Peyer's patch (tissue), 4 donors: ENCODE results near the gene SCART1.
"Not testable (repeated sequence)": the region's sequence is repeated elsewhere in the genome, so short reads cannot be mapped to it uniquely, and the experiment has no call there.

Source experiments
- CTCF ChIP-seq, 6 experiments: fragments of 450-650 bp in 4 of 6; fragments of 200-600 bp in 2 of 6; sonication (generic) in 1 of 6; IDR thresholded peaks; one replicate each; pipeline ENCODE4 v1.5.1; 2017 to 2019; ENCODE audit warnings: antibody characterized with exemption in 6 of 6, mild to moderate bottlenecking in 3 of 6, moderate library complexity in 1 of 6
- POLR2A ChIP-seq, 2 donors: fragments of 450-650 bp; IDR thresholded peaks; one replicate each; pipeline ENCODE4 v1.5.1; 2017; ENCODE audit warnings: antibody characterized with exemption in 2 of 2, mild to moderate bottlenecking in 2 of 2, moderate library complexity in 2 of 2

DNA sequence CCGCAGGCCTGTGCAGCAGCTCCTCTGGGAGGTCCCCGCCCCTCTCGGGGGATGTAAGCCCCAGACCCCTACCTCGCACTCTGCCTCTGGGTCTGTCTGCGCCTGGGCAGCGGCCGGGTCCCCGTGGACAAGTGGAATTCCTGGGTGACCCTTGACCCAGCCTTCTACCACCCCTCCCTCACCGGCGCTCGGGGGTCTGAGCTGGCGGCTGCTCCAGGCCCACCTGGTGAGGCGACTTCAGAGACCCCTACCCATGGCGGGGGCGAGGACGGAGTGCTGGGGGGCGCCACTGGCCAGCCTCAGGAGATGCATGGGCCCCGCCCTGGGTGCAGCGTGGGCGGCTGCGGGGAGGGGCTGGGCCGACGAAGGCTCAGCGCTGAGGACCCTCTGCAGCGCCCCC is 21.0 kb upstream of the SCART1 start:
- TF ChIP-seq CTCF, POLR2A (IDR thresholded peaks at IDR 0.05): not testable (repeated sequence)
